CD8-positive, alpha-beta memory T cell (primary cell): ENCODE data around the gene BOC. TPM values are rescaled to one million over a fixed set of nuclear protein-coding genes. Genes with fewer than 3 reads are reported as not detected.

Experiments
- CTCF ChIA-PET: fragments of 350-600 bp; sonication (Branson Sonifier 250); formaldehyde crosslinking; loops from one replicate; lab custom pipeline; 2021; ENCODE audit warnings: antibody characterized with exemption; lab: Charles Lee
- POLR2A ChIA-PET: fragments of 350-600 bp; sonication (Branson Sonifier 250); formaldehyde crosslinking; loops from one replicate; lab custom pipeline; 2021; ENCODE audit warnings: antibody characterized with exemption; lab: Charles Lee
- DNase-seq, 5 donors: peaks; one replicate each; pipeline versions ENCODE4 v3.0.0 to v3.0.0-alpha.2; 2020 to 2022; ENCODE audit warnings: mixed read lengths in 1 of 5
- H3K27ac ChIP-seq: one replicate; pipeline ENCODE4 v1.7.0; 2013; ENCODE audit warnings: low read depth, mild to moderate bottlenecking, low read length, moderate library complexity
- H3K27me3 ChIP-seq: 2 replicates; pipeline ENCODE4 v1.7.0; 2013; ENCODE audit warnings: low read length, mild to moderate bottlenecking; ENCODE audit not compliant: insufficient read depth, poor library complexity, severe bottlenecking
- H3K36me3 ChIP-seq: 2 replicates; pipeline ENCODE4 v1.7.0; 2013; ENCODE audit warnings: mild to moderate bottlenecking, low read length, moderate library complexity; ENCODE audit not compliant: insufficient read depth
- H3K4me1 ChIP-seq: 2 replicates; pipeline ENCODE4 v1.7.0; 2013; ENCODE audit warnings: mild to moderate bottlenecking, low read length, moderate library complexity; ENCODE audit not compliant: insufficient read depth
- H3K4me3 ChIP-seq: 2 replicates; pipeline ENCODE4 v1.7.0; 2013; ENCODE audit warnings: mild to moderate bottlenecking, low read length
- H3K9me3 ChIP-seq: 2 replicates; pipeline ENCODE4 v1.7.0; 2013; ENCODE audit warnings: mild to moderate bottlenecking, low read length
- H3K27ac Mint-ChIP-seq, 8 donors: one replicate each; pipeline ENCODE4 v1.8.0; 2020 to 2021; ENCODE audit warnings: mixed read lengths in 8 of 8, mild to moderate bottlenecking in 6 of 8, inconsistent platforms in 3 of 8, moderate library complexity in 3 of 8
- H3K27me3 Mint-ChIP-seq, 2 donors: one replicate each; pipeline ENCODE4 v1.8.0; 2020 to 2021; ENCODE audit warnings: mixed read lengths in 2 of 2, mild to moderate bottlenecking in 1 of 2, moderate library complexity in 1 of 2
- H3K36me3 Mint-ChIP-seq, 3 donors: one replicate each; pipeline ENCODE4 v1.8.0; 2020 to 2021; ENCODE audit warnings: mixed read lengths in 3 of 3, inconsistent platforms in 1 of 3, mild to moderate bottlenecking in 1 of 3
- H3K4me1 Mint-ChIP-seq, 3 donors: one replicate each; pipeline ENCODE4 v1.8.0; 2020 to 2021; ENCODE audit warnings: mixed read lengths in 3 of 3, inconsistent platforms in 1 of 3, mild to moderate bottlenecking in 1 of 3
- H3K4me3 Mint-ChIP-seq, 7 donors: one replicate each; pipeline ENCODE4 v1.8.0; 2020 to 2021; ENCODE audit warnings: mixed read lengths in 7 of 7, mild to moderate bottlenecking in 6 of 7, moderate library complexity in 4 of 7, inconsistent platforms in 2 of 7
- H3K9me3 Mint-ChIP-seq, 5 donors: one replicate each; pipeline ENCODE4 v1.8.0; 2020 to 2022; ENCODE audit warnings: mixed read lengths in 5 of 5, mild to moderate bottlenecking in 3 of 5, moderate library complexity in 2 of 5, inconsistent platforms in 1 of 5
- polyA plus RNA-seq: library from polyadenylated mRNA; unstranded; fragments of 300-500 nt; fragmentation: Illumina TruSeq; gene quantifications from one replicate; pipeline ENCODE4 v1.2.3, GENCODE V29; 2021
- total RNA-seq, 2 experiments: library from RNA; stranded (reverse); gene quantifications; one replicate each; pipeline ENCODE4 v1.2.3, GENCODE V29; 2021

BOC gene
- total and polyA plus RNA-seq, 3 experiments from 2014 or later: not detected

DNA sequence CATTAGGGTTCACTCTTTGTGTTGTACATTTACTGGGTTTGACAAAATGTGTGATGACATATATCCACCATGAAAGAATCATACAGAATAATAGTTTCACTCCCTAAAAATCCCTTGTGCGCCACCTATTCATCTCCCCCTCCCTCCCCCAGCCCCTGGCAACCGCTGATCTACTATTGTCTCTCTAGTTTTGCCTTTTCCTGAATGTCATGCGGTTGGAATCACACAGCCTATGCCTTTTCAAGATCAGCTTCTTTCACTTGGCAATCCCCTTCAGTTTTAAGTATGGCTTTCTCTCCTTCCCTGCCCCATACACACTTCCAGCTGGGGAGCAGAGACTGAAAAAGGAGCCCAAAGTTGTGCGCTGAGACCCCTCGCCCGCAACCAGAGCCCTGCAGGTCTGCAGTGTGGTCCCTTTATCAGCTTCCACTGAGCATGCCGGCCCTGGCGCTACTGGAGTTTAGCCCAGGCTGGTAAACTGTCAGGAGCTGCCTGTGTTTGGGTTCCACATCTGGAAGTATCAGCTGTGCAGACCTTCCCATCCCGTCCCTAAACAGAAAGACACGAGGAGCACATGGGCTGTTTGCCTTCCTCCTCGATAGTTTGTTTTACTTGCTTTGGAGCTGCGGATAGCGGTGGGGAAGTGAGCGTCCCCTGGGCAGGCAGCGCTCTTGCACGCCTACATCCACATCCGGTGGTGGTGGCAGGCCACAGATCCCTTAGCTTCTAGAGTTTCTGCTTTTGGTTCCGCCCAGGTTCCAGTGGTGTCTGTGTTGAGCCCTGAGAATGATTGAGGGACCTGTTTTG, 12.3 kb downstream of the BOC start:
- Mint-ChIP-seq H3K36me3 (no peaks in the 10 kb centered on the region), H3K27me3 (peaks cover 7 to 52% of the 10 kb centered on the region in 2 donors), H3K9me3 (peaks cover 0 to 2% (median 0%) of the 10 kb centered on the region in 5 donors), H3K4me1 (peaks cover 6 to 11% (median 7%) of the 10 kb centered on the region in 3 donors), H3K4me3 (peak overlapping the region in 2 of 7 donors; percentile 8 to 11), H3K27ac (peak overlapping the region in 1 of 8 donors; percentile 37)
- Histone ChIP-seq H3K27me3 (peaks cover 4% of the 10 kb centered on the region), H3K4me1 (no peaks in the 10 kb centered on the region), H3K9me3 (no peaks in the 10 kb centered on the region), H3K4me3 (no peak overlapping the region), H3K27ac (no peak overlapping the region), H3K36me3 (no peaks in the 10 kb centered on the region)
- POLR2A ChIA-PET: no interaction called here
- no peak for DNase-seq
- CTCF ChIA-PET: no interaction called here

DNA sequence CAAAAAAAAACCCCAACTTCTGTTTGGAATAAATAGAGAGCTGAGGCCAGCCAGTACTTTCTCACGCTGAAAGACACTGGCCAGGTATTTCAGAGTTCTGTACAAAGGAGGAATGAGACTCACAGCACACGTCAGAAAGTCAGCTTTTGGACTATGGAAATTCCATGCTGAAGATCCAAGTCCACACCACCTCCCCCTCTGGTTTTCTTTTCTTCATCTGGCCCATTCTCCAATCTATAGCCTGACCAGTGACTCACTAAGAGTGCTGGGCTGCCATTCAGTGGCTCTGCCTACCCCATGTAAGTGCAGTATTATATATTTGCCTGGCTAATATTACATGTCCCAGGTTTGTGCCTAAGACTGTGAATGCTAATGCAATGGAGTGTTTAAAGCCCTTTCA, 13.9 kb downstream of the BOC start:
- H3K27me3 Mint-ChIP-seq: peaks cover 7 to 44% of the 10 kb centered on the region in 2 donors
- DNase-seq: no peak
- ChIA-PET CTCF (no interaction called here), POLR2A (no interaction called here)
- no peak overlapping the region for H3K27ac Mint-ChIP-seq
- peaks cover 6 to 11% (median 7%) of the 10 kb centered on the region in 3 donors for H3K4me1 Mint-ChIP-seq
- H3K4me3 ChIP-seq: no peak overlapping the region
- peaks cover 4% of the 10 kb centered on the region for H3K27me3 ChIP-seq
- H3K36me3 ChIP-seq: no peaks in the 10 kb centered on the region
- H3K9me3 Mint-ChIP-seq: peaks cover 0 to 2% (median 0%) of the 10 kb centered on the region in 5 donors
- no peaks in the 10 kb centered on the region for H3K36me3 Mint-ChIP-seq
- H3K4me3 Mint-ChIP-seq: peak overlapping the region in 1 of 7 donors; percentile 61
- H3K27ac ChIP-seq: no peak overlapping the region
- H3K4me1 ChIP-seq: no peaks in the 10 kb centered on the region
- H3K9me3 ChIP-seq: no peaks in the 10 kb centered on the region

GRCh38 chr3:113226491-113226890, 15.1 kb downstream of the BOC start:
- Histone ChIP-seq H3K4me1 (no peaks in the 10 kb centered on the region), H3K4me3 (no peak overlapping the region), H3K27ac (no peak overlapping the region), H3K27me3 (peaks cover 4% of the 10 kb centered on the region), H3K36me3 (no peaks in the 10 kb centered on the region), H3K9me3 (no peaks in the 10 kb centered on the region)
- no peak overlapping the region for H3K4me3 Mint-ChIP-seq
- peaks cover 2 to 32% of the 10 kb centered on the region in 2 donors for H3K27me3 Mint-ChIP-seq
- ChIA-PET CTCF (no interaction called here), POLR2A (no interaction called here)
- H3K9me3 Mint-ChIP-seq: peaks cover 0 to 2% (median 0%) of the 10 kb centered on the region in 5 donors
- H3K4me1 Mint-ChIP-seq: peaks cover 6 to 11% (median 7%) of the 10 kb centered on the region in 3 donors
- no peak overlapping the region for H3K27ac Mint-ChIP-seq
- H3K36me3 Mint-ChIP-seq: no peaks in the 10 kb centered on the region
- DNase-seq: no peak

- POLR2A ChIA-PET: no interaction called here
- DNase-seq: no peak
- Mint-ChIP-seq H3K36me3 (no peaks in the 10 kb centered on the region), H3K4me3 (no peak overlapping the region), H3K27ac (no peak overlapping the region), H3K4me1 (peaks cover 6 to 11% (median 7%) of the 10 kb centered on the region in 3 donors), H3K27me3 (peaks cover 2 to 26% of the 10 kb centered on the region in 2 donors), H3K9me3 (peaks cover 0 to 2% (median 0%) of the 10 kb centered on the region in 5 donors)
- Histone ChIP-seq H3K4me1 (no peaks in the 10 kb centered on the region), H3K27ac (no peak overlapping the region), H3K27me3 (peaks cover 4% of the 10 kb centered on the region), H3K9me3 (no peaks in the 10 kb centered on the region), H3K36me3 (no peaks in the 10 kb centered on the region), H3K4me3 (no peak overlapping the region)
- CTCF ChIA-PET: no interaction called here
Observed at GRCh38 chr3:113227146-113227545, 15.8 kb downstream of the BOC start.

DNA sequence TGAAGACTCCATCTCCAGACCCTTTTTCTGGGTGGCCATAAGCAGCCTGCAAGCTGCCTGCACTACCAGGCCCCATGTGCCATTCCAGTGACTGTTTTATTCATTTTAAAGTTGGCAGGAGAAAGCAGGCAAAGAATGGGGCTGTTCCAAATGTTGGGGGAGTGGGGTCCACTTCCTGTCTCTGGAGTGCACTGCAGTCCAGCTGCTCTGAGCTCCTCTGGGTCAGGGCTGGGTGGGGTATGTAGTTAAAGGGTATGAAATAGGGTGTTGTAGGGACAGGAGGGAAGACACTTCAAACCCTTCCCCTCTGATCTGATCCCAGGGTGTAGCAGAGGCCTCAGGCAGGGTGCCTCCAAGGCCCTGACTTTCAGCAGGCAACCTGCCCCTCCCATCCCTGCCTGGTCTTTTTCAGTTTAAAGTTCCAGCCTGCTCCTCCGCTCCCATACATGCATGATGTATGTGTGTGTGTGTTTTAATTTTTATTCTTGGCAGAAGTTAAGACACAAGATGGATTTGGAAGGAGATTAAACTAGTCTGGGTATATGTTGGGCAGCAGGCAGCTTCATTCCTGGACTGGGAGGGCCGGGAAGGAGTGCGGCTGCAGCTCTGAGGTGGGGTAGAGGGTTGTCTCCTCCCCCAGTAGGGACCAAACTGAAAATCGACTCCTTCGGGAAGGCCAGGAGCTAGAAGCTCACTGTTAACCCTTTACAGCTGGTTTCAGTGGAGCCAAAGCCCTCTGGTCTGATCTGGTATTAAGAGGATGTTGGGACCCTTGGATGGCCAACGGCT, 17.3 kb downstream of the BOC start:
- CTCF ChIA-PET: no interaction called here
- Mint-ChIP-seq H3K4me3 (no peak overlapping the region), H3K9me3 (peaks cover 0 to 2% (median 0%) of the 10 kb centered on the region in 5 donors), H3K4me1 (peaks cover 6 to 7% (median 6%) of the 10 kb centered on the region in 3 donors), H3K36me3 (no peaks in the 10 kb centered on the region), H3K27me3 (peaks cover 0 to 12% of the 10 kb centered on the region in 2 donors), H3K27ac (no peak overlapping the region)
- Histone ChIP-seq H3K9me3 (no peaks in the 10 kb centered on the region), H3K36me3 (no peaks in the 10 kb centered on the region), H3K27me3 (no peaks in the 10 kb centered on the region), H3K4me3 (no peak overlapping the region), H3K27ac (no peak overlapping the region), H3K4me1 (no peaks in the 10 kb centered on the region)
- DNase-seq: no peak
- POLR2A ChIA-PET: no interaction called here

DNA sequence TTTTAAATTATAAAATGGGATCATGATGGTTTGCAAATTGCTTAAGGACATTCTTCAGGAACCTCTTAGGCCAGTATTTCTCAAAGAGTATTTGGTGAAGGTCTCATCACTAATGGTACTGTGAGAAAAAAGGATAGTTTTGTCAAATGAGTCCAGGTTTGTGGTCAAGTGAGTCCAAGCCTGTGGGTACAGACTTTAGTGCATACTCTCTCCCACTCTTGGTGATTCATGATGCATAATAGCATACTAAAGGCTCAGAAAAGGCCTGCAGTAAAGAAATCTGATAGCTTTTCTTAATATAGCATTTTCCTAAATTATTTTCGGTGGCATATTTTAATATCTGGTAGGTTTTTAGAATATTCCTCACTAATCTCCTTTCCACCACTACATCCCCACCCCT, 20.0 kb downstream of the BOC start:
- Histone ChIP-seq H3K27ac (no peak overlapping the region), H3K9me3 (no peaks in the 10 kb centered on the region), H3K4me1 (no peaks in the 10 kb centered on the region), H3K27me3 (no peaks in the 10 kb centered on the region), H3K36me3 (no peaks in the 10 kb centered on the region), H3K4me3 (no peak overlapping the region)
- no peak for DNase-seq
- Mint-ChIP-seq H3K36me3 (no peaks in the 10 kb centered on the region), H3K4me3 (no peak overlapping the region), H3K4me1 (no peaks in the 10 kb centered on the region), H3K9me3 (no peaks in the 10 kb centered on the region), H3K27me3 (peaks cover 0 to 9% of the 10 kb centered on the region in 2 donors), H3K27ac (no peak overlapping the region)
- CTCF ChIA-PET: no interaction called here
- POLR2A ChIA-PET: no interaction called here

- H3K36me3 ChIP-seq: no peaks in the 10 kb centered on the region
- no peaks in the 10 kb centered on the region for H3K36me3 Mint-ChIP-seq
- no peaks in the 10 kb centered on the region for H3K4me1 Mint-ChIP-seq
- H3K27me3 ChIP-seq: no peaks in the 10 kb centered on the region
- no peak overlapping the region for H3K4me3 Mint-ChIP-seq
- ChIA-PET POLR2A (no interaction called here), CTCF (no interaction called here)
- peaks cover 0 to 9% of the 10 kb centered on the region in 2 donors for H3K27me3 Mint-ChIP-seq
- H3K4me3 ChIP-seq: no peak overlapping the region
- no peaks in the 10 kb centered on the region for H3K4me1 ChIP-seq
- no peaks in the 10 kb centered on the region for H3K9me3 ChIP-seq
- no peak for DNase-seq
- H3K9me3 Mint-ChIP-seq: no peaks in the 10 kb centered on the region
- no peak overlapping the region for H3K27ac Mint-ChIP-seq
- H3K27ac ChIP-seq: no peak overlapping the region
Observed at GRCh38 chr3:113231827-113232253, 20.5 kb downstream of the BOC start.

DNA sequence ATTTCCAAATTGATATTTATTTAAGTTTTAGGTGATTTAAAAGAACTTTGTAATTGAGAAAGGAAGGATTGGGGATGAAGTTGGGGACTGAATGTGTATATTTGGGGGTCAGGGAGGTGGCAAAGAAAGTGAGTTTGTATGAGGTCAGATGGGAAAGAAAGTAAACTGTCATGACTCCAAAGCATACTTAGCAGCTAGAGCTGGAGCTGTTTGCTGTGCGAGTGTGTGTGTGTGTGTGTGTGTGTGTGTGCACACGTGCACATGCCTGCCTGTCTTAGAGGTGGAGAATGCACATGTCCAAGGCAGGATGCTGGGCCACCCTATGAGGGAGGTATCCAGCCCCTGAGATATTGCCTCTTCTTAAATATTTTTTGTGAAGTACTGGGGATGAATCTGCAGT, 21.0 kb downstream of the BOC start:
- no peak overlapping the region for H3K4me3 Mint-ChIP-seq
- Histone ChIP-seq H3K27me3 (no peaks in the 10 kb centered on the region), H3K9me3 (no peaks in the 10 kb centered on the region), H3K27ac (no peak overlapping the region), H3K4me3 (no peak overlapping the region), H3K4me1 (no peaks in the 10 kb centered on the region), H3K36me3 (no peaks in the 10 kb centered on the region)
- H3K27ac Mint-ChIP-seq: no peak overlapping the region
- CTCF ChIA-PET: interaction anchor here (1.4 kb wide), 1 partner anchor 11 kb away, joined by 4 read pairs; no protein-coding TSS in a partner anchor
- DNase-seq: no peak
- H3K9me3 Mint-ChIP-seq: no peaks in the 10 kb centered on the region
- H3K4me1 Mint-ChIP-seq: no peaks in the 10 kb centered on the region
- H3K27me3 Mint-ChIP-seq: peaks cover 0 to 9% of the 10 kb centered on the region in 2 donors
- POLR2A ChIA-PET: no interaction called here
- no peaks in the 10 kb centered on the region for H3K36me3 Mint-ChIP-seq
